IMR-90 (cell line): ENCODE results near the gene LCN2.
"Not testable (repeated sequence)": the region's sequence is repeated elsewhere in the genome, so short reads cannot be mapped to it uniquely, and the experiment has no call there.

Source experiments
- BHLHE40 ChIP-seq: fragments of 150-350 bp; IDR thresholded peaks from 2 replicates; pipeline ENCODE4 v1.6.1; 2016; ENCODE audit warnings: mild to moderate bottlenecking, low read depth, low read length
- CEBPB ChIP-seq: IDR thresholded peaks from 2 replicates; pipeline ENCODE4 v1.6.1; 2012; ENCODE audit warnings: low read depth, low read length, improper control_type of control experiment
- FOS ChIP-seq: fragments of 150-350 bp; IDR thresholded peaks from 2 replicates; pipeline ENCODE4 v1.6.1; 2016; ENCODE audit warnings: low read depth, low read length
- MAFK ChIP-seq: IDR thresholded peaks from 2 replicates; pipeline ENCODE4 v1.6.1; 2012; ENCODE audit warnings: low read depth, low read length, improper control_type of control experiment
- MXI1 ChIP-seq: IDR thresholded peaks from 2 replicates; pipeline ENCODE4 v1.6.1; 2012; ENCODE audit warnings: low read depth, mild to moderate bottlenecking, low read length, moderate library complexity, borderline replicate concordance
- NFE2L2 ChIP-seq: fragments of 150-350 bp; IDR thresholded peaks from 2 replicates; pipeline ENCODE4 v1.6.1; 2016; ENCODE audit warnings: low read depth, mild to moderate bottlenecking, low read length
- POLR2A ChIP-seq: IDR thresholded peaks from 2 replicates; pipeline ENCODE4 v1.6.1; 2012; ENCODE audit warnings: mild to moderate bottlenecking, low read depth, low read length
- RAD21 ChIP-seq: IDR thresholded peaks from 2 replicates; pipeline ENCODE4 v1.6.1; 2012; ENCODE audit warnings: low read length, improper control_type of control experiment
- RFX5 ChIP-seq: IDR thresholded peaks from 2 replicates; pipeline ENCODE4 v1.8.0; 2012; ENCODE audit warnings: low read depth, mild to moderate bottlenecking, low read length, moderate library complexity
- USF2 ChIP-seq: fragments of 150-350 bp; IDR thresholded peaks from 2 replicates; pipeline ENCODE4 v1.6.1; 2017; ENCODE audit warnings: mild to moderate bottlenecking, antibody characterized with exemption, low read length, low read depth
- TF ChIP-seq, protein P1 (sequence below): conservative IDR thresholded peaks from 2 replicates; pipeline ENCODE4 v1.5.1; 2012; ENCODE audit warnings: mild to moderate bottlenecking, low read depth, low read length, improper control_type of control experiment

- TF ChIP-seq, protein P1, sequence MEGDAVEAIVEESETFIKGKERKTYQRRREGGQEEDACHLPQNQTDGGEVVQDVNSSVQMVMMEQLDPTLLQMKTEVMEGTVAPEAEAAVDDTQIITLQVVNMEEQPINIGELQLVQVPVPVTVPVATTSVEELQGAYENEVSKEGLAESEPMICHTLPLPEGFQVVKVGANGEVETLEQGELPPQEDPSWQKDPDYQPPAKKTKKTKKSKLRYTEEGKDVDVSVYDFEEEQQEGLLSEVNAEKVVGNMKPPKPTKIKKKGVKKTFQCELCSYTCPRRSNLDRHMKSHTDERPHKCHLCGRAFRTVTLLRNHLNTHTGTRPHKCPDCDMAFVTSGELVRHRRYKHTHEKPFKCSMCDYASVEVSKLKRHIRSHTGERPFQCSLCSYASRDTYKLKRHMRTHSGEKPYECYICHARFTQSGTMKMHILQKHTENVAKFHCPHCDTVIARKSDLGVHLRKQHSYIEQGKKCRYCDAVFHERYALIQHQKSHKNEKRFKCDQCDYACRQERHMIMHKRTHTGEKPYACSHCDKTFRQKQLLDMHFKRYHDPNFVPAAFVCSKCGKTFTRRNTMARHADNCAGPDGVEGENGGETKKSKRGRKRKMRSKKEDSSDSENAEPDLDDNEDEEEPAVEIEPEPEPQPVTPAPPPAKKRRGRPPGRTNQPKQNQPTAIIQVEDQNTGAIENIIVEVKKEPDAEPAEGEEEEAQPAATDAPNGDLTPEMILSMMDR: not testable (repeated sequence)
- TF ChIP-seq NFE2L2, USF2, CEBPB, POLR2A, RAD21, BHLHE40, MXI1, FOS, RFX5, MAFK: not testable (repeated sequence)
Measured at GRCh38 chr9:128111726-128112125, 37.5 kb upstream of the LCN2 start.
